ENCODE measurements around the gene HP. TPM values are rescaled to one million over a fixed set of nuclear protein-coding genes. Genes with fewer than 3 reads are reported as not detected.
"Not testable (repeated sequence)": the region's sequence is repeated elsewhere in the genome, so short reads cannot be mapped to it uniquely, and the experiment has no call there.

Gene HP, protein sequence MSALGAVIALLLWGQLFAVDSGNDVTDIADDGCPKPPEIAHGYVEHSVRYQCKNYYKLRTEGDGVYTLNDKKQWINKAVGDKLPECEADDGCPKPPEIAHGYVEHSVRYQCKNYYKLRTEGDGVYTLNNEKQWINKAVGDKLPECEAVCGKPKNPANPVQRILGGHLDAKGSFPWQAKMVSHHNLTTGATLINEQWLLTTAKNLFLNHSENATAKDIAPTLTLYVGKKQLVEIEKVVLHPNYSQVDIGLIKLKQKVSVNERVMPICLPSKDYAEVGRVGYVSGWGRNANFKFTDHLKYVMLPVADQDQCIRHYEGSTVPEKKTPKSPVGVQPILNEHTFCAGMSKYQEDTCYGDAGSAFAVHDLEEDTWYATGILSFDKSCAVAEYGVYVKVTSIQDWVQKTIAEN
- total RNA-seq, result not detected in 2 replicates
- long read RNA-seq, result 0 reads

DNA sequence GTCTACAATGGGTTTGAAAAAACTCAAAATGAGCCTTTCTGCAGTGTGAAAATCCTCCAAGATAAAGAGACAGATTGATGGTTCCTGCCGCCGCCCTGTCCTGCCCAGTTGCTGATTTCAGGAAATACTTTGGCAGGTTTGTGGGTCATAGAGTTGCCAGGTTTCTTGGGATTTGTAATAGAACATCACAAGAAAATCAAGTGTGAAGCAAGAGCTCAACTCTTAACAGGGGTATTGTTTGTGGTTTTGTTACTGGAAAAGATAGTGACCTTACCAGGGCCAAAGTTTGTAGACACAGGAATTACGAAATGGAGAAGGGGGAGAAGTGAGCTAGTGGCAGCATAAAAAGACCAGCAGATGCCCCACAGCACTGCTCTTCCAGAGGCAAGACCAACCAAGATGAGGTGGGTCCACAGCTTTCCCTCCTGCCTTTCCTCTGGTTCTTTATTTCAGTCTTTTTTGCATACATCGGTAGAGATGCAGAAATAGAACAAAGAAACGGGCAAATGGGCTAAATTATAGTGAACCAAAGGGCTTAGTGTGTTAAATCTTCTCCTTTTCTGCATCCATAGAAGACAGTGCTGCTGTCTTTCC, at the start of gene HP:
HP (plus strand) TSS at position 252 of the 594 bp plus-strand sequence; CDS start at position 400, 148 bp downstream.
- not testable (repeated sequence) for H3K27ac Mint-ChIP-seq (ENCODE audit: unreplicated experiment); H3K36me3 Mint-ChIP-seq (ENCODE audit: low read depth); H3K27me3 Mint-ChIP-seq (ENCODE audit: low read depth); H3K9me3 Mint-ChIP-seq; H3K4me1 Mint-ChIP-seq; H3K4me3 Mint-ChIP-seq; DNase-seq (ENCODE audit: low read depth, low spot score)

DNA sequence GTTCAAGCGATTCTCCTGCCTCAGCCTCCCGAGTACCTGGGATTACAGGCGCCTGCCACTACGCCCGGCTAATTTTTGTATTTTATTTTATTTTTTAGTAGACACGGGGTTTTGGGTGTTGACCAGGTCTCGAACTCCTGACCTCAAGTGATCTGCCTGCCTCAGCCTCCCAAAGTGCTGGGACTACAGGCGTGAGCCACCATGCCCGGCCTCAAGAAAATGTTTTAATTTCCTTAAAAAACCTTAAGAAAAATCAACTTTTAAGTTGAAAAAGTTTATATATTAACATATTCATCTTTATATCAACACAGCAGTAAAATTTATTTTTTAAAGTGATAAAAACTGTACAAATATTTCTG, 46.3 kb upstream of the HP start:
- H3K36me3 Mint-ChIP-seq (ENCODE audit: low read depth); H3K4me1 Mint-ChIP-seq; H3K9me3 Mint-ChIP-seq; H3K27ac Mint-ChIP-seq (ENCODE audit: unreplicated experiment); DNase-seq (ENCODE audit: low read depth, low spot score): not testable (repeated sequence)
- Mint-ChIP-seq H3K27me3 (ENCODE audit: low read depth) (peaks cover 29% of the 10 kb centered on the region), H3K4me3 (peak overlapping the region; percentile 93)

DNA sequence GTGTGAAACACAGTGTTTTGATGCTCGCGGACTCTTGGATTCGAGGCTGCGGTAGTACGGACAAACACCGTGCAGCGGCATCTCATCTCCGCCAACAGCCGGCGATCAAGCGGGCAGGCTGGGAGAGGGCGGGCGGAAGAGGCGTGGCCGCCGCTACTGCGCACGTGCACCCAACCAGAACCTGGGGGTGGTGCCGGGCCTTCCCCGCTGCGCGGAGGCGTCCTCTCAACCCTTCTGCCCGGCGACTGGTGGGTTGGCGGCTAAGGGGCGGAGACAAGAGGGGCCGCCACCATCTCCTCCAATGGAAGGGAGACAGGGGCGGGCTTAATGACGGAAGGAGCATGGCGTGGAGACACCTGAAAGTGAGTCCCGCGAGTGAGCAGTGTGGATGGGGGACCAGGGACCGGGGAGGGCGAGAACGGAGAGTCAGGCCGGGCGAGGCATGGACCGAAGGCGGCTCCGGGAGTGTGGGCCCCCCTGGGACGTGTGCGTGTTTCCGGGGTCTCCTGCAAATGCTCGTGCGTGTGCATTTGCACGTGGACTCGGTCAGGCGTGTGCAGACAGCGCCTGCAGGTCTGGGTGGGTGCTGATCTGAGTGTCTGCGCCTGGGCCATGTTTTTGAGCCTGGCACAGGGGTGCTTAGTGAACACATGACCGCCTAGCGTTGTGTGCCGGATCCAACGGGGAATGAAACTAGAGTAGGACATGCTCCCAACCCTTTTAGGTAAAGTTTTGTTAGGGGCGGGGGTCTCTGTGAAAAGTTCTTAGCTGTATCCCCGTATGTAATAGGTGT, 45.7 kb upstream of the HP start, which contains the start of gene DHODH:
DHODH (plus strand) TSS at position 321 of the 793 bp plus-strand sequence; CDS start at position 342, 21 bp downstream.
- TF ChIP-seq, protein P1, sequence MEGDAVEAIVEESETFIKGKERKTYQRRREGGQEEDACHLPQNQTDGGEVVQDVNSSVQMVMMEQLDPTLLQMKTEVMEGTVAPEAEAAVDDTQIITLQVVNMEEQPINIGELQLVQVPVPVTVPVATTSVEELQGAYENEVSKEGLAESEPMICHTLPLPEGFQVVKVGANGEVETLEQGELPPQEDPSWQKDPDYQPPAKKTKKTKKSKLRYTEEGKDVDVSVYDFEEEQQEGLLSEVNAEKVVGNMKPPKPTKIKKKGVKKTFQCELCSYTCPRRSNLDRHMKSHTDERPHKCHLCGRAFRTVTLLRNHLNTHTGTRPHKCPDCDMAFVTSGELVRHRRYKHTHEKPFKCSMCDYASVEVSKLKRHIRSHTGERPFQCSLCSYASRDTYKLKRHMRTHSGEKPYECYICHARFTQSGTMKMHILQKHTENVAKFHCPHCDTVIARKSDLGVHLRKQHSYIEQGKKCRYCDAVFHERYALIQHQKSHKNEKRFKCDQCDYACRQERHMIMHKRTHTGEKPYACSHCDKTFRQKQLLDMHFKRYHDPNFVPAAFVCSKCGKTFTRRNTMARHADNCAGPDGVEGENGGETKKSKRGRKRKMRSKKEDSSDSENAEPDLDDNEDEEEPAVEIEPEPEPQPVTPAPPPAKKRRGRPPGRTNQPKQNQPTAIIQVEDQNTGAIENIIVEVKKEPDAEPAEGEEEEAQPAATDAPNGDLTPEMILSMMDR (conservative IDR thresholded peaks at IDR 0.05), result no peak
- Mint-ChIP-seq H3K27ac (ENCODE audit: unreplicated experiment) (peak within 1 kb of the TSS; percentile 96), H3K27me3 (ENCODE audit: low read depth) (peaks cover 23% of the 10 kb centered on the region), H3K4me3 (peak within 1 kb of the TSS; percentile 93), H3K36me3 (ENCODE audit: low read depth) (no peaks in the 10 kb centered on the region), H3K4me1 (peaks cover 10% of the 10 kb centered on the region), H3K9me3 (no peaks in the 10 kb centered on the region)
- peak; percentile 94 for DNase-seq (ENCODE audit: low read depth, low spot score)

DNA sequence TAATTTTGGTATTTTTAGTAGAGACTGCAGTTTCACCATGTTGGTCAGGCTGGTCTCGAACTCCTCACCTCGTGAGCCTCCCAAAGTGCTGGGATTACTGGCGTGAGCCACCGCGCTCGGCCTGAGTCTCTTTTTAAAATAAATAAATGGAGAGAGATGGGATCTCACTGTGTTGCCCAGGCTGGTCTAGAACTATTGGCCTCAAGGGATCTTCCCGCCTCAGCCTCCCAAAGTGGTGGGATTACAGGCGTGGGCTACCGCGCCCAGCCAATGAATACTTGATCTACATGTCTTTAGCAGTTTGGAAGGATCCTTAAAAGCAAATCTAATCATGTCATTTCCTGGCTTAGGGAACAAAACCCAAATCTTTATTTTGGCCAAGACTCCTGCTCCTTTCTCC, 44.5 kb upstream of the HP start:
- TF ChIP-seq, protein P1 (conservative IDR thresholded peaks at IDR 0.05), result no peak
- Mint-ChIP-seq H3K27me3 (ENCODE audit: low read depth) (peaks cover 16% of the 10 kb centered on the region), H3K9me3 (no peaks in the 10 kb centered on the region), H3K4me1 (peaks cover 10% of the 10 kb centered on the region), H3K4me3 (peak overlapping the region; percentile 70), H3K27ac (ENCODE audit: unreplicated experiment) (no peak overlapping the region), H3K36me3 (ENCODE audit: low read depth) (no peaks in the 10 kb centered on the region)
- no peak for DNase-seq (ENCODE audit: low read depth, low spot score)

DNA sequence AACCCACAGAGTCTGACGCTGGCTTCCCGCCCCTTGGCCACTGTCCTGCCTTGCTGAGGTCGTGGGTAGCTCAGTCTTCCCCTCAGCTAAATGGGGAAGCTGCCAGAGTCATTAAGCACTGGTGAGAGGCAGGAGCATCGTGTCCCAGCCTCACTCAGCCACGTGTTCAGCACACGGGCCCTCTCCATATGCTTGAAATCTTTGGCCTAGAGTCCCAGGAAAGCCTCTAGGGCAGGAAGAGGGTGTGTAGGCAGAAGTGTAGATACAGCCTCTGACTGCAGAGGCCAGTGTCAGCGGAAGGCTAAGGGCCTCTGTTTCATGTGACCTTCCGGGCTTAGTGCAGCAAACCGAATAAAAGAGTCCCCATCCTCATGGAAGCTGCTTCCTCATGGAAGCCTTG, 41.7 kb upstream of the HP start:
- Mint-ChIP-seq H3K27ac (ENCODE audit: unreplicated experiment) (no peak overlapping the region), H3K36me3 (ENCODE audit: low read depth) (no peaks in the 10 kb centered on the region), H3K27me3 (ENCODE audit: low read depth) (no peaks in the 10 kb centered on the region), H3K4me3 (no peak overlapping the region), H3K4me1 (peaks cover 10% of the 10 kb centered on the region), H3K9me3 (no peaks in the 10 kb centered on the region)
- TF ChIP-seq, protein P1 (conservative IDR thresholded peaks at IDR 0.05), result no peak
- no peak for DNase-seq (ENCODE audit: low read depth, low spot score)

DNA sequence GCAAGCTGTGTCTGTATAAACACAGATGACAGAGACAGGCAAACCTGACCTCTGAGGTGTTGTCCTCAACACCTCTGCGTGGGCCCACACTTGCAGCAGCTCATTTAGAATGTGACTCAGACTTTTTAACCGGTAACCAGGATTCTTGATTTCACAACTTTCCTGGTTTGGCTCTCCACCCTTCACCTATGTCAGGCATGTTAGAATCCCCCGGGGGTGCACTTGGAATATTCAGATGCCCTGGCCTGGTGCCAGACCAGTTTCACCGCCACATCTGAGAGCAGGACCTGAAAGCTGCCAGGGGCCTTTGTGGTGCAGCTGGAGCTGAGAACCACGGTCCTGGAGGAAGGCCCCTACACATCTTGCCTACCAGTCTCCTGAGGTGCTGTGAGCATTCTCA, 40.9 kb upstream of the HP start:
- TF ChIP-seq, protein P1 (conservative IDR thresholded peaks at IDR 0.05), result no peak
- H3K4me3 Mint-ChIP-seq, result no peak overlapping the region
- peaks cover 9% of the 10 kb centered on the region for H3K4me1 Mint-ChIP-seq
- no peaks in the 10 kb centered on the region for H3K27me3 Mint-ChIP-seq (ENCODE audit: low read depth)
- no peaks in the 10 kb centered on the region for H3K36me3 Mint-ChIP-seq (ENCODE audit: low read depth)
- H3K27ac Mint-ChIP-seq (ENCODE audit: unreplicated experiment), result peak overlapping the region; percentile 73
- H3K9me3 Mint-ChIP-seq, result no peaks in the 10 kb centered on the region
- DNase-seq (ENCODE audit: low read depth, low spot score), result no peak

Measured in neural crest cell (in vitro differentiated cells).